HG03575 (cell line): ENCODE results near the gene TRIP11.

Experiments used
- ATAC-seq: cut with Tn5 transposase; IDR thresholded peaks from one replicate; pipeline ENCODE4 v1.9.1; 2021; ENCODE audit not compliant: unreplicated experiment, insufficient number of reproducible peaks, low FRiP score; ENCODE audit errors: extremely low read depth

The TRIP11 gene

DNA sequence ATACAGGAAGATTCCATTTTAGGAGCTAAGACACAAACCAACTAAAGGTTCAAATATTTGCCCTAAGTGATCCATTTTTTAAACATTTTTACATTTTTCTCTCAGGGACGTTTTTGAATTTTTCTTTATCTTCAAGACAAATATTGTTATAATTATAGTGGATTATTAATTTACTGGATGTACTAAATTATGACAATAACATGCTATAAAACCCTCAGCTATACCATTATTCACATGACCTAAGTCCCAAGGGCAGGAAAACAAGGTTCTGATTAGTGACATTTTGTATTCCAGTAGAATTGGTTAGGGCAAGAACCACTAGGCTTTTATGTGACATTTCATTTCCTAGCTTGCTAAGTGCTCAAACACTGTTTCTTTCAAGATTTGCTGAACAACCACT is 75.8 kb downstream of the TRIP11 start:
- no peak for ATAC-seq

DNA sequence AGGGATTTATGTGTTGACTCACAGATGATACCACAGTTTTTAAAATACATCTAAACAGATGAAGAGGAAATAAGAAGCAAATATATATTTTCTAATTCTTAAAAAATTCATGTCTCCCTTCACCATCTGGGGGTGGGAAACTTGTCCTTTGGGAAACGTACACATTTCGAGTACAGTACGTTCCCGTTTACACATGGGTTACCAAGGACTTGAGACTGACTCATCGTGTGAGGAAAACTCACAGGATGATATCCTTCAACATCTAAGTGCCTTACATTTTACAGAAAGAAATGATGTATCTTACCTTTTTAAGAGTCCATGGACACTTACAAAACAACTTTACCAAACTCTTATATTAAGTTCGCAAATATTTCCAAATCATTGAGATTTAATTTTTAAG is 76.4 kb downstream of the TRIP11 start:
- ATAC-seq = no peak

DNA sequence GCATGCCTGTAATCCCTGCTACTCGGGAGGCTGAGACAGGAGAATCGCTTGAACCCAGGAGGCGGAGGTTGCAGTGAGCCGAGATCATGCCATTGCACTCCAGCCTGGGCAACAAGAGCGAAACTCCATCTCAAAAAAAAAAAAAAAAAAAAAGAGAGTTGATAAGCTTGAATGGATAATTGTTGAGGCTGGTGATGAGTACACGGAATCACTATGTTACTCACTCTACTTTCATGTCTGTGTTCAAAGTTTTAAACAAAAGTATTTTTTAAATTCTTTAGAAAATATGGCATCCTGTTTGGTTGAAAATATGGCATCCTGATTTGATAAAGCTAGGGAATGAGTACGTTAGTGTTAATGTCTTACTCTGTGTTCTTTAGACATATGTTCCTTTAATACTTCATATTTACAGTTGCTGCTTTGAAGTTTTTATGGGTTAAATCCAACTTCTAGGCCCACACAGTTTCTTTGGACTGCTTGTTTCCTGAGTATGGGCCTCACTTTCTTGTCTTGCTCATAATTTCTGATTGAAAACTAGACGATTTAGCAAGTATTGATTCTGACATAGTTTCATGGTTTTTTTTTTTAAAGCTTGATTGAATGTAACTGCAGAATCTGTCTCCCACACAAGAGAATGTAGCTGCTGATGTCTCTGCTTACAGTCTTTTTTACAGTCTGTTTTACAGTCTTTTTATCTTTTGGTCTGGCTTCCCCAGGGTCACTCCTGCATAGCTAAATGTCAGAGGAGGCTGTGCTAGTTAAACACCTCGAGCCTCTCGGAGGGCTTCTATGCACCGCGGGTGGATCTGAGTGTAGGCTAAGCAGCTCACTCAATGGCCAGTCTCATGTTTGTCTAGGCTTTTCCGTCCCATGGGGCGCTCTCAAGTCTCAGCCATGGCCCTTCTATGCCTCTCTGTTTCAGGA is 78.3 kb downstream of the TRIP11 start:
- no peak for ATAC-seq

DNA sequence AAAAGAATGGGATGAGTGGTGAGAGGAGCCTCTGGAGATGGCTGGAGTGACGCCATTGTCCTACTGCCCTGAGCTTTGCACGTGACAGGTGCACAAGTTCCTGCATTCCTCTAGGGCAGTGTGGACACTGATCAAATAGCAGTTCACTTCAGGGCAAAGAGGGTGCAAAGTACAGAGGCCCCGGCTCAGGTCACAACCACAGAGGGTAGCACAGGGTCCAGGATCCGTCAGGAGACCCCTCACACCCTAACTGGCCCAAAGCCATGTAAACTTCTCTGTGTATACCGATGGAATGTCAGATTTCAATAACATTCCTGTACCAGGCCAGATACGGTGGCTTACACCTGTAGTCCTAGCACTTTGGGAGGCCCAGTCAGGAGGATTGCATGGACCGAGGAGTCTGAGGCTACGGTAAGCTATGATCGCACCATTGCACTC is 82.0 kb downstream of the TRIP11 start:
- ATAC-seq = no peak

DNA sequence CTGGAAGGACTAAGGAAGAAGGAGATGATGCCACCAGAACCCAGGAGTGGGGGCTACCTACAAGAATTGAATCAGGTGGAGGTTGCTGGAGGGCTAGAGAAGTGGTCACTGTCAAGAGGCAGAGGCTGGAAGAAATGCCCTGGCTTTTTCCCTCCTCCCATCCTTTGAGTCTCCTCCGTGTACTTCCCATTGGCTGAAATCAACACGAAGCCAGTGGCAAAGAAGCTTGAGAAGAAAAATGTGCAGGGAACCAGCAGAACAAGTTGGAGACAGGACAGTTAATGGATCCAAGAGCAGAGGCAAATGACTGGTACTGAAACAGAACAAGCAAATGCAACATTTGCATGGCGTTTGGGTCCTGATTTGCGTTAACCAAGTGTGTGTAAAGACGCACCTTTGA is 83.2 kb downstream of the TRIP11 start:
- ATAC-seq = no peak

DNA sequence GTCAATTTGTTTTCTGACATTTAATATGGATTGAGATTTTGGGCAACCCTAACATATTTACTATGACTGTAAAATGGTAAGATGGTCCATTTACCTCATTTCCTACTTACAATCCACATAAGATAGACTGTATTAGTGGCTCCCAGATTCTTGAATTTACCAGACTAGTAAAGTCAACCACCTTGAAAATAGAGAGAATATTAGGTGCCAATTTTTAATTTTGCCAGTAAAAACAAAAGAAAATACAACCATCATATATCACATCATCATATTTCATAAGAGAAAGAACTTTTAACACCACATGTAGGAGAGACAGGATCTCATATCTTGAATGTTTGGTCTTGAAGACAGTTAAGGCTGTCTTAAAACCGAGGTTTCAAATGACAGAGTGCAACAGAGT is 84.7 kb downstream of the TRIP11 start:
- no peak for ATAC-seq

DNA sequence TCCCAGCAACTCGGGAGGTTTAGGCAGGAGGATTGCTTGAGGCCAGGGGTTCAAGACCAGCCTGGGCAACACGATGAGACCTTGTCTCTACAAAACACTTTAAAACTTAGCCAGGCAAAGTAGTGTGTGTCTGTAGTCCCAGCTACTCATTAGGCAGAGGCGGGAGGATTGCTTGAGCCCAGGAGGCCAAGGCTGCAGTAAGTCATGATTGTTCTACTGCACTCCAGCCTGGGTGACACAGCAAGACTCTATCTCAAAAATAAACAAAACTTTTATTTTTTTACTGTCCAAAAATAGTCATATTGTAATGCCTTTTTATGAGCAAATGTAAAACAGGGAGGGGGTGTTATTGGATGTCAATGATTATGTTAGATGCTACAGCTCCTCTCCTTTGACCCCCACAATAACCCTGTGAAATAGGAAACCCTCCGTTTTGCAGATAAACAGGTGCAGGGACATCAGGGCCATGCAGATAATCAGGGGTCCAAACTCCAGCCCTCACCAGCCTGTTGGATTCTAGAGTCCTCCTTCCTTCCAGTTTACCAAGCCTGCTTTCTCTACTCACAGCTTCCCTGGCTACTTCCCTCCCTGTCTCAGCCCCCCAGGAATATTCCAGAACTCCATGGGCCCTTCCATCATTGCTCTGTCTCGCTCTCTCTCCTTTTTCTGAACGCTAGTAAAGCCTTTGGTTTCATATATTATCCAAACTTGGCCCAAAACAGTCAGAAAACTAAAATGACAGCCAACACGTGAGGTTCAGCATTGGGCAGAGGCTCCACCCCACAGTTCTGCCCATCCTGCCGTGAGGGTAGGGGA is 86.5 kb downstream of the TRIP11 start:
- ATAC-seq = no peak

GRCh38 chr14:91947475-91948184 is 92.2 kb downstream of the TRIP11 start, which contains the start of gene FBLN5:
FBLN5 (minus strand) TSS chr14:91947694; CDS start chr14:91947229, 465 bp downstream.
- ATAC-seq = no peak

DNA sequence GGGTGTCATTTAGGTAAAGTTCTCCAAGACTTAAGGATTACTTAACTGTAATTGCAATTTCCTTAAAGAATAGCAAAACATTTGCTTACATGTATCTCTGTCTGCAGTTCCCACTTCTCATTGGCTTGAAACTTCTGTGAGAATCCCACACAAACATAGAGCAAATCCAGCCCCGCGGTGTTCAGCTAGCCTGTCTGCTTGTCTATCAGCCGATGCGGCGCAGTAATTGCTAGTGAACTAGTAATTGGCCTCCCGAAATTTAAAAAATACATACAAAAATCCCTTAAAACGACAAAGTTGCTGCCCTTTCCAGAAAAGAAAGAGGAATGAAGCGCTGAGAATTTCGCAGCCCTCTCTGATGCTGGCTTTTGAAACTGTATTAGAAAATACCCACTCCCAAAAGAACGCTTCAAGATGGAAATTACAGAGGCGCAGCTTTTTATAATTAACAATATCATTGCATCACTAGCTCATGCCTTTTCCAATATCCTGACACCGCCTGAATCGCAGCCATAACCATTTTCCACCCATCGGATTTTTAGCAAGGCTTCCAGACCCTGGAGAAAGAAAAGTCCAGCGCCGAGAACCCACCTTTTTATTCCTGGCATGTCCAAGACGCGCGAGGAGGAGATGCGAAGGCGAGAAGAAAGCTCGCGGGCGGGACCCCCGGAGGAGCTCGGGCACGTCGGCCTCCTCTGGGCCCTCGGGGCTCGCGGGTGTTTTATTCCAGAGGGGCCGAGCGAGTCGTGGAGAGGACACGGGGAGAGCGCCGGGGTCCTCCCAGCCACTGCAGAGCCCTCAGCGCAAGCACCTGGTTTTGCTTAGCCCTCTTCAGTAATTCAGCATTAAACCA is 93.0 kb downstream of the TRIP11 start:
- ATAC-seq = no peak

DNA sequence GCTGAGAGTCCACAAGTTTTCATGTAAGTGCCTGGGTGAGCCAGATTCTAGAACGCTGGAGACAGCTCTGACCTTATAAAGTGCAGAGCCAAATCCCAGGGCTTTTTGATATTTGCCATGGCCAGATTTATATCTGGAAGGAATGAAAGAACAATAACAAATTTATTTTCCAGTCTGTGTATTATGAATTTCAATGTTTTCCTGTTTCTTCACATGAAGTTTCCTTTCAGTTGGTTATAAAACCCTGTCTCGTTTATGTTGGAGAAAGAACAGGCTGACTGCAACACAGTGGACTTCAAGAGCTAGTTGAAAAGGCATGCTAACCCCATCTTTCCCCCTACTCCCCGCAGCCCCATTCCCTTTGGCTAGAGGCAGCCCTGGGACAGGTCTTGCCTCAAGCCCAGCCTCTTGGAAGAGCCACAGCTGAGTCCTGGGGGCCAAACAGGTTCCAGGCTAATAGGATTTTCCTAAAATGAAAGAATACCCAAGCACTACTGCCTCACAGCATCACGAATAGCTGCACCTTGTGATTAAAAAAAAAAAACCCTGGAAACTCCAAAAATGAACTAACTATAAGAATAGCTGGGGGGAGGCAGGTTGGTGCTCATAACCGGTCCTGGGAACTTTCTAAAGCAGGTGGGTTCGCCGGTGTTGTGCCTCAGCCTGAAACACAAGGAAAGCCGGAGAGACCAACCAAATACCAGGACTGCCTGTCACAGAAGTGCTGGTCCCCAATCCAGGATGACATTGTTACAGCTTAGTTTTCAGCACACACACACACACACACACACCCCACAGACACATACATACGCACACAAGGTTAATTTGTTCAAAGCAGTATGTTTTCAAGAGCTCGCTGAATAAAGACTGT is 93.9 kb downstream of the TRIP11 start:
- no peak for ATAC-seq

- ATAC-seq = no peak
These were observed 96.9 kb downstream of the TRIP11 start for GRCh38 chr14:91942946-91943345.

- no peak for ATAC-seq
These were observed 97.7 kb downstream of the TRIP11 start for GRCh38 chr14:91942128-91942527.

GRCh38 chr14:91940209-91940608 is 99.7 kb downstream of the TRIP11 start:
- no peak for ATAC-seq

DNA sequence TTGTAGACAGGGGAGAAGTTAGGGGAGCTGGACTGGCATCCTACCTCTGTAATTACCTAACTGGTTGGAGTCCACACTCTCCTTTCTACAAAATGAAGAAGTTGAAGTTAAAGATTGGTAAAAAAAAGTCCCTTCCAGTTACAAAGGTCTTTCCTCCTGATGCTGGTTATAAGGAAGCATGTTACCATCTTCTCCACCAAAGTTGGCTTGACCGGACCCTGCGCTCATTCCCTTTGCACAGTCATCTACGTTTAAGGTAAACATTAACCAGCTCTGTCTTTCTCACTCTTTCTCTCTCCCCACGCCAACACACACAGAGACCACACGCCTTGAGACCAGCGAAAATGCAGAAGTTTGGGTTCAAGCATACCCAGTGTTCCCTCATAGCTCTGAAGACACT is 104.3 kb downstream of the TRIP11 start:
- ATAC-seq = no peak

DNA sequence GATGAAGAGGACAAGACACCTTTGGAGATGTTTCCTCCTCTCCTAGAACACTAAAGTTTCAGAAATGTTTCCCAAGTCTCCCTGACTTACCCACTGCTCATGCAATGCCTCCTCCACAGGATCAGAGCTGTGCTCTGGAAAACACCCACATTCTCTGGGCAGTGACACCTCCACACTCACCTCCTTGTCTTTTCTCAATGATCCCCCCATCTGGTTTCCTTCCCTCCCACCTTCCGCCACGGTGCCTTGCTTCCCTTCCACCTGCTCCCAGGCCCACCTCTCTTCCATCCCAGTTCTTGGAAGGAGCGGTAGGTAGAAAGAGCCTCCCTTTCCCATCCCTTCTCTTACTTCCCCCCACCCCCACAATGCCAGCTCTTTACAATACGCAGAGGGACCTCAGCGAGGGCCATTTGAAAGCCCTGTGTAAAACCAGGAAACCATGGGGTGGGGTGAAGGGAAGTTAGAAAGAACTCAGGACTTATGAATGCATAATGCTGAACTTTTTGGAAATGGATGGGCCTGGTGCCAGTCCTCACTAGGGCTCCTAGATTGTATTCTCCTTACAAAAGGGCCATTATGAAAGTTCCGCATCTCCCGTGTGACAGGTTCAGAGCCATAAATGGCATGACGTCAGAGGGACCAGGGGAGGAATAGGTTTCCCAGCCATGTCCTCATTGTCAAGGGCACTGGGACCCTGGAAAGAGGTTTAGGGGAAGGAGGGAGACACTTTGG is 105.1 kb downstream of the TRIP11 start:
- no peak for ATAC-seq

DNA sequence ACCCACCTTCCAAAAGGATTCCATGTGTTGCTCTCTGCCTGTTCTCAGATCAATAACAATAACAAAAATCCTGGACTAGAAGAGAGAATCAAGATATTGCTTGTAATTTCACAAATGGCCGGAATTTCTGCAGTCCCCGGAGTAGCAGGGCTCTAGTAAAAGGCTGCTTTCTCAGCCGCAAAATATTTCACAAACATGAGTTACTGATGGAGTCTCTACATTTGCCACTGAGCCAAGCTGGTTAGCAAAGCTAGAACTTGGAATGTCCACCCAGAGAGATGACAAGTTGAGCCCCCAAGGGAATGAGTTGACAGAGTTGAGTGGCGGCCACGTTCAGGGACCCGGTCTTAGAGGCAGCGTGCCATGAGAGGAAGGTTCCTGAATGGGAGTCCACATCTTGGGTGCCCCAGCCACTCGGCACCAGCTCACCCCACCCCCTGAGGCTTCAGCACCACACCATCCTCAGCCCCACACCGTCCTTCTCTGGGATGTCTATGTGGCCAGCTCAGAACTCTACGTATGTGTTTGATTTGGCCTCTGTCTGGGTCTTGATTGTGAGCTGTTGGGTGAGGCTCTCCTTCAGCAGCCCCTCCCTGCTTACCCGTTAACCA is 108.3 kb downstream of the TRIP11 start:
- no peak for ATAC-seq

- ATAC-seq = no peak
These were observed 110.2 kb downstream of the TRIP11 start for GRCh38 chr14:91929700-91930099.
